ENCODE results near the gene TARBP1. TPM values are rescaled to one million over a fixed set of nuclear protein-coding genes. Genes with fewer than 3 reads are reported as not detected.

TARBP1 gene
- total RNA-seq, 1 donor from 2014 or later, result 32.4 TPM

DNA sequence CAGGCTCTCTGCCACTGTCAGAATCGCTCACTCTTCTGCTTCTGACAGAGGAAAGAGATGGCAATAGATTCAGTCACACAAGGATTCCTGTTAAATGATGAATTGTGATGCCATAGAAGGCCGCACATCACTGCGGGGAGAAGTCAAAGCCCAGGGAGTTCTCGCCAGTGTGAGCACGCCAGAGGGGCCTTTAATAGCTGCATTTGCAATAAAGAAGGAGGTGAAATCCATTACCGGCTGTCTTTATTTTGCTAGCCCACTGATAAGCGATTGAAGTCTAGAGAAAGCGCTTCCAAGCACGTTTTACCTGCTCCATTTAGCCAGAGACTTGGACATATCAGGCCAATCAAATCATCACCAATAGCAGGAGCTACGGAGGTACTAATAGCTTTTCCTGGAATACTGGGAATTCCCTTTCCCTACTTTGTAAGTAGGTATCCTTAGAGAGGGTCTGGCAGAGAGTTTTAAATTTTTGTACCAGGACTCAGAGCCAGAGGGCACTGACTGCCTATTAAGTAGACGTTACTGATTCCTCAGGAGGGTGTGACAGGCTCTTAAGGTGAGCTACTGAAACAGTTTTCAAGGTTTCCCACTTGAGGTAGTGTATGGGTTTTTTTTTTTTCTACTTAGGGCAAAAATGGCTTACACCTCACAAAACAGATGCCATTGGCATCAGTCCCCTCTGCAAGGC is 10.2 kb upstream of the TARBP1 start:
- TF ChIP-seq CTCF (IDR thresholded peaks at IDR 0.05; ENCODE audit: partially characterized antibody, unreplicated experiment), result no peak
- H3K9me3 Mint-ChIP-seq (ENCODE audit: unreplicated experiment), result peaks cover 5% of the 10 kb centered on the region
- H3K27me3 Mint-ChIP-seq (ENCODE audit: unreplicated experiment), result no peaks in the 10 kb centered on the region
- H3K27ac Mint-ChIP-seq (ENCODE audit: unreplicated experiment), result no peak overlapping the region
- no peak overlapping the region for H3K4me3 Mint-ChIP-seq (ENCODE audit: unreplicated experiment)
- H3K36me3 Mint-ChIP-seq (ENCODE audit: unreplicated experiment), result no peaks in the 10 kb centered on the region
- no peak for DNase-seq
- peaks cover 11% of the 10 kb centered on the region for H3K4me1 Mint-ChIP-seq (ENCODE audit: low read depth, unreplicated experiment)

DNA sequence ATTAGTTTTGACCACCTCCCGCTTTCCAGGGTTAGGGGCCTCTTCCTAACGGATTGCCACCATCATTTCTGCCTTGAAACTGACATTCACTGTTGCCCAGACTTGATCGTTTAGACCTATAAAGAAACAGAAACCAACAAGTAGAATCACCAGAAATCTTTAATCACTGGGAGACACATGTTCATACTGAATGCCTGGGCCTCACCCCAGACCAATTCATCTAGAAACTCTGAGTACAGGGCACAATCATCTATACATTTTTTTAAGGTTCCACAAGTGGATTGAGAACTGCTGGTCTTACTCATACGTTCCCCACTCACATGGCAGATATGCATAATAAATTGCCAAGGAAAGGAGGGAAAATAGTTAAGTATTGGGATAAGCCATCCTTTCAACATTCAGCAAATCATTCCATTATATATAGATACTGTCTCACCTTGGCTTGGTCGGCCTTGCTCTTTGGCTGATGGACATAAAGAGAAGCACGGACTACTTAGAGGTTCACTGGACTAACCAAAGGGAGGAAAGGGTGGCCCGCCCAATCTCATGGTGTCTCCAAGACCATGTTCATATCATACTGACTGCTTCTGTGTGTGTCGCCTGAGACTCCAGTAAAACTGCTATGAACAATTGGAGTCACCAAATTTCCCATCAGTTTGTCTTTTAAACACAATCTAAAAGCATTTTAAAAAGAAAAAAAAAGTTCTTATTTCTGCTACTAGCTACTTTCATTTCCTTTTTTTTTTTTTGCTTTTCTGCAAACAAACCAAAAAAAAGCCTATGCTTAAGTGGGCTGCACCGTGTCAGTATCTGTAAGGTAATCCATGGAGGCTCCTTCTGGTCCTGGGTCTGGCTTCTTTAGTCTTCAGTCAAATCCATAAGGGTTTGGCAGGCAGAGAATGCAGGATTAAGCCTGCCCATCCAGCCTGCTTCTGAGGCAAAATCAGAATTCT is 9.4 kb upstream of the TARBP1 start:
- no peak overlapping the region for H3K27ac Mint-ChIP-seq (ENCODE audit: unreplicated experiment)
- no peak overlapping the region for H3K4me3 Mint-ChIP-seq (ENCODE audit: unreplicated experiment)
- H3K36me3 Mint-ChIP-seq (ENCODE audit: unreplicated experiment), result no peaks in the 10 kb centered on the region
- H3K27me3 Mint-ChIP-seq (ENCODE audit: unreplicated experiment), result no peaks in the 10 kb centered on the region
- H3K9me3 Mint-ChIP-seq (ENCODE audit: unreplicated experiment), result peaks cover 3% of the 10 kb centered on the region
- DNase-seq, result no peak
- peaks cover 8% of the 10 kb centered on the region for H3K4me1 Mint-ChIP-seq (ENCODE audit: low read depth, unreplicated experiment)
- TF ChIP-seq CTCF (IDR thresholded peaks at IDR 0.05; ENCODE audit: partially characterized antibody, unreplicated experiment), result no peak

GRCh38 chr1:234486858-234487840 is 8.2 kb upstream of the TARBP1 start:
- Mint-ChIP-seq H3K4me1 (ENCODE audit: low read depth, unreplicated experiment) (peaks cover 6% of the 10 kb centered on the region), H3K36me3 (ENCODE audit: unreplicated experiment) (no peaks in the 10 kb centered on the region), H3K27me3 (ENCODE audit: unreplicated experiment) (peaks cover 1% of the 10 kb centered on the region), H3K9me3 (ENCODE audit: unreplicated experiment) (peaks cover 3% of the 10 kb centered on the region), H3K4me3 (ENCODE audit: unreplicated experiment) (no peak overlapping the region), H3K27ac (ENCODE audit: unreplicated experiment) (no peak overlapping the region)
- DNase-seq, result no peak
- TF ChIP-seq CTCF (IDR thresholded peaks at IDR 0.05; ENCODE audit: partially characterized antibody, unreplicated experiment), result no peak

- no peak for TF ChIP-seq CTCF (IDR thresholded peaks at IDR 0.05; ENCODE audit: partially characterized antibody, unreplicated experiment)
- Mint-ChIP-seq H3K4me3 (ENCODE audit: unreplicated experiment) (no peak overlapping the region), H3K36me3 (ENCODE audit: unreplicated experiment) (no peaks in the 10 kb centered on the region), H3K4me1 (ENCODE audit: low read depth, unreplicated experiment) (peaks cover 3% of the 10 kb centered on the region), H3K27me3 (ENCODE audit: unreplicated experiment) (peaks cover 1% of the 10 kb centered on the region), H3K27ac (ENCODE audit: unreplicated experiment) (no peak overlapping the region), H3K9me3 (ENCODE audit: unreplicated experiment) (peaks cover 2% of the 10 kb centered on the region)
- DNase-seq, result no peak
Observed at GRCh38 chr1:234484991-234485739, 6.2 kb upstream of the TARBP1 start.
